Breast epithelium (tissue), 4 donors: ENCODE measurements around the gene ACSL1. TPM values are rescaled to one million over a fixed set of nuclear protein-coding genes. Genes with fewer than 3 reads are reported as not detected.

Source experiments
- DNase-seq, 2 donors: peaks; one replicate each; pipeline ENCODE4 v3.0.0-alpha.2; 2019; ENCODE audit warnings: low spot score in 2 of 2
- H3K27ac ChIP-seq, 2 donors: fragments of 200-600 bp; sonication (generic) in 1 of 2; one replicate each; pipeline ENCODE4 v1.5.1; 2016 to 2019; ENCODE audit warnings: mild to moderate bottlenecking in 1 of 2
- H3K27me3 ChIP-seq, 2 donors: fragments of 200-600 bp; sonication (generic) in 1 of 2; one replicate each; pipeline versions ENCODE4 v1.5.1 to v1.6.0; 2017 to 2019; ENCODE audit warnings: control low read depth in 1 of 2, mild to moderate bottlenecking in 1 of 2
- H3K36me3 ChIP-seq: fragments of 200-600 bp; one replicate; pipeline ENCODE4 v1.5.1; 2019
- H3K4me1 ChIP-seq, 2 donors: fragments of 200-600 bp; sonication (generic); one replicate each; pipeline ENCODE4 v1.5.1; 2016 to 2019; ENCODE audit warnings: control low read depth in 1 of 2
- H3K4me3 ChIP-seq, 3 donors: fragments of 200-600 bp; sonication (generic); 1 replicate in 2 of 3; 2 replicates in 1 of 3; pipeline ENCODE4 v1.5.1; 2016 to 2019; ENCODE audit warnings: mild to moderate bottlenecking in 3 of 3, moderate library complexity in 2 of 3
- H3K9me3 ChIP-seq, 2 donors: fragments of 200-600 bp; sonication (generic) in 1 of 2; one replicate each; pipeline ENCODE4 v1.5.1; 2016 to 2019; ENCODE audit warnings: control low read depth in 1 of 2
- POLR2A ChIP-seq: fragments of 450-650 bp; IDR thresholded peaks from one replicate; pipeline ENCODE4 v1.6.1; 2016; ENCODE audit warnings: antibody characterized with exemption, mild to moderate bottlenecking, moderate library complexity
- POLR2AphosphoS5 ChIP-seq, 3 donors: sonication (generic); formaldehyde crosslinking; IDR thresholded peaks; one replicate each; pipeline ENCODE4 v1.6.1; 2017; ENCODE audit warnings: antibody characterized with exemption in 3 of 3
- intact Hi-C: fragments of 100-400 bp; cut with DNase I; formaldehyde crosslinking; loops from one replicate; pipeline ENCODE4 v1.15.1; 2023; ENCODE audit warnings: low total_unique reads
- total RNA-seq, 3 donors: library from RNA; depleted of rRNA; stranded (reverse); fragments of >200 nt; gene quantifications; one replicate each; pipeline ENCODE4 v1.1.0, GENCODE V29; 2016
- TF ChIP-seq, protein P1 (sequence below), 3 donors: fragments of 450-650 bp; IDR thresholded peaks; one replicate each; pipeline ENCODE4 v1.5.1; 2016 to 2017; ENCODE audit warnings: antibody characterized with exemption in 3 of 3, mild to moderate bottlenecking in 3 of 3, moderate library complexity in 3 of 3

The ACSL1 gene
- total RNA-seq, 3 donors from 2014 or later = 167 to 797 (median 254) TPM

DNA sequence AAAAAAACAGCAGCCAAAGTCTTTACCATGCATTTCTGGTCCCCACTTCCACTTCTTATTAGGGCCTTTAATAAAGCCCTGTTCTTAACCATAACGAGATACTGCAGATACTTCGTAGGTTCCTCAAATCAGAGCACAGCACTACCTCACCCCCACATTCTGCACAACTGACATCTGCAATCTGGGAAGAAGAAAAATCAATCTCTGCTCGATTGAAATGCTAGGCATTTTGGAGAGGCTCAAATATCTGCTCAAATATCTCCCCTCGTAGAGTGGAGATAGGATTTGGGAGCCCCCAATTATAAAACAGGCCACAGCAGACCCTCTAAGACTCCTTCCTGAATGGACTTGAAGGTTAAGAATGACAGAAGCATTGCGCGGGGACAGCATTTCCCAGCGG is 51.6 kb downstream of the ACSL1 start:
- Histone ChIP-seq H3K36me3 (no peaks in the 10 kb centered on the region), H3K27me3 (no peaks in the 10 kb centered on the region), H3K27ac (no peak overlapping the region), H3K4me1 (no peaks in the 10 kb centered on the region), H3K9me3 (no peaks in the 10 kb centered on the region), H3K4me3 (no peak overlapping the region)
- TF ChIP-seq POLR2A (no peak), POLR2AphosphoS5 (IDR thresholded peaks at IDR 0.05) (no peak)
- TF ChIP-seq, protein P1, sequence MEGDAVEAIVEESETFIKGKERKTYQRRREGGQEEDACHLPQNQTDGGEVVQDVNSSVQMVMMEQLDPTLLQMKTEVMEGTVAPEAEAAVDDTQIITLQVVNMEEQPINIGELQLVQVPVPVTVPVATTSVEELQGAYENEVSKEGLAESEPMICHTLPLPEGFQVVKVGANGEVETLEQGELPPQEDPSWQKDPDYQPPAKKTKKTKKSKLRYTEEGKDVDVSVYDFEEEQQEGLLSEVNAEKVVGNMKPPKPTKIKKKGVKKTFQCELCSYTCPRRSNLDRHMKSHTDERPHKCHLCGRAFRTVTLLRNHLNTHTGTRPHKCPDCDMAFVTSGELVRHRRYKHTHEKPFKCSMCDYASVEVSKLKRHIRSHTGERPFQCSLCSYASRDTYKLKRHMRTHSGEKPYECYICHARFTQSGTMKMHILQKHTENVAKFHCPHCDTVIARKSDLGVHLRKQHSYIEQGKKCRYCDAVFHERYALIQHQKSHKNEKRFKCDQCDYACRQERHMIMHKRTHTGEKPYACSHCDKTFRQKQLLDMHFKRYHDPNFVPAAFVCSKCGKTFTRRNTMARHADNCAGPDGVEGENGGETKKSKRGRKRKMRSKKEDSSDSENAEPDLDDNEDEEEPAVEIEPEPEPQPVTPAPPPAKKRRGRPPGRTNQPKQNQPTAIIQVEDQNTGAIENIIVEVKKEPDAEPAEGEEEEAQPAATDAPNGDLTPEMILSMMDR (IDR thresholded peaks at IDR 0.05) = no peak
- no peak for DNase-seq
- intact Hi-C loops = no loop called here

GRCh38 chr4:184771416-184771815 is 54.4 kb downstream of the ACSL1 start:
- intact Hi-C loops = no loop called here
- H3K9me3 ChIP-seq = no peaks in the 10 kb centered on the region
- no peaks in the 10 kb centered on the region for H3K4me1 ChIP-seq
- TF ChIP-seq POLR2A = no peak
- no peak for TF ChIP-seq POLR2AphosphoS5 (IDR thresholded peaks at IDR 0.05)
- TF ChIP-seq, protein P1 (IDR thresholded peaks at IDR 0.05) = no peak
- no peak overlapping the region for H3K27ac ChIP-seq
- DNase-seq = no peak
- H3K36me3 ChIP-seq = no peaks in the 10 kb centered on the region
- H3K4me3 ChIP-seq = no peak overlapping the region
- H3K27me3 ChIP-seq = no peaks in the 10 kb centered on the region

DNA sequence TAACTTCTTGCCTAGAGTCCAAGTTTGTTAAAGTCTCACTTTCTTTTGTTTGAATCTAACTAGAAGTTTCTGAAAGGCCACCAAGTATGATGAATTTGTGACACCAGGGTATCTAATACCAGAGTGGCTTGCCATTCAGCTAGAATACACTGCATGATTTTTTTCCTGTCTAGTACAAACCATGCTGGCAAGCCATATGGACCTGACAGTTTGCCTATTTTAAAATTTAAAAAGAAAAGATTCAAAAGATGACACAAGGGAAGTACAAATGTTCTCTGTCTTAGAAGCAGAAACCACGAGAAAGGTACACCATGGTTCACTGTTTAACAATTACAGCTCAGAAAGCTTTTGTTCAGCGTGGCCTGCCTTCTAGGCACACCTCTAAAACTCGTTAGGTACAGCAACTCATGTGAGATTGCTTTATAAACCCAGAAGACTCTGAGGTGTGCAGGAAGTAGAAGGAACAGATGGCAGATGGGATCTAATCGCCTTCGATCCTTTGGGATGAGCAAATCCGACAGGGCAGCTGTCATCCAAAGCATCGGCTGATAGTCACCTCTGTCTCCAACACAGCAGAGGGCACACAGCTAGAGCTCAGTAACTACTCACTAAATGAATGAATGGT is 56.5 kb downstream of the ACSL1 start:
- intact Hi-C loops = no loop called here
- H3K27me3 ChIP-seq = no peaks in the 10 kb centered on the region
- no peaks in the 10 kb centered on the region for H3K4me1 ChIP-seq
- no peak overlapping the region for H3K4me3 ChIP-seq
- no peak for DNase-seq
- no peak overlapping the region for H3K27ac ChIP-seq
- TF ChIP-seq, protein P1 (IDR thresholded peaks at IDR 0.05) = no peak
- no peak for TF ChIP-seq POLR2AphosphoS5 (IDR thresholded peaks at IDR 0.05)
- no peak for TF ChIP-seq POLR2A
- H3K36me3 ChIP-seq = no peaks in the 10 kb centered on the region
- H3K9me3 ChIP-seq = no peaks in the 10 kb centered on the region

- no peak overlapping the region for H3K4me3 ChIP-seq
Measured at GRCh38 chr4:184768296-184768695, 57.5 kb downstream of the ACSL1 start.

GRCh38 chr4:184766446-184766845 is 59.3 kb downstream of the ACSL1 start:
- H3K27me3 ChIP-seq = no peaks in the 10 kb centered on the region
- DNase-seq = no peak
- TF ChIP-seq POLR2AphosphoS5 (IDR thresholded peaks at IDR 0.05) (no peak), POLR2A (no peak)
- TF ChIP-seq, protein P1 (IDR thresholded peaks at IDR 0.05) = no peak
- H3K36me3 ChIP-seq = no peaks in the 10 kb centered on the region
- H3K9me3 ChIP-seq = no peaks in the 10 kb centered on the region
- H3K27ac ChIP-seq = no peak overlapping the region
- intact Hi-C loops = no loop called here
- H3K4me3 ChIP-seq = no peak overlapping the region
- no peaks in the 10 kb centered on the region for H3K4me1 ChIP-seq

More at GRCh38 chr4:184768296-184768695, 57.5 kb downstream of the ACSL1 start:
- H3K4me1 ChIP-seq = no peaks in the 10 kb centered on the region
- no peaks in the 10 kb centered on the region for H3K9me3 ChIP-seq
- DNase-seq = no peak
- H3K36me3 ChIP-seq = no peaks in the 10 kb centered on the region
- H3K27me3 ChIP-seq = no peaks in the 10 kb centered on the region
- intact Hi-C loops = no loop called here
- H3K27ac ChIP-seq = no peak overlapping the region
- TF ChIP-seq, protein P1 (IDR thresholded peaks at IDR 0.05) = no peak
- TF ChIP-seq POLR2A (no peak), POLR2AphosphoS5 (IDR thresholded peaks at IDR 0.05) (no peak)
